HL-60 (cell line): Measurements from ENCODE around the gene OPN1SW.

Source experiments
- CTCF ChIP-seq: IDR thresholded peaks from one replicate; pipeline ENCODE4 v1.5.1; 2011; ENCODE audit warnings: low read length, control low read depth, inconsistent platforms; ENCODE audit not compliant: insufficient read depth
- GABPA ChIP-seq: IDR thresholded peaks from 2 replicates; pipeline ENCODE4 v1.6.1; 2012; ENCODE audit warnings: low read depth

GRCh38 chr7:128812514-128813168 is 37.0 kb upstream of the OPN1SW start:
- no peak for TF ChIP-seq CTCF
- TF ChIP-seq GABPA = no peak
